Measurements from ENCODE around the gene DENND6B.

Gene DENND6B

DNA sequence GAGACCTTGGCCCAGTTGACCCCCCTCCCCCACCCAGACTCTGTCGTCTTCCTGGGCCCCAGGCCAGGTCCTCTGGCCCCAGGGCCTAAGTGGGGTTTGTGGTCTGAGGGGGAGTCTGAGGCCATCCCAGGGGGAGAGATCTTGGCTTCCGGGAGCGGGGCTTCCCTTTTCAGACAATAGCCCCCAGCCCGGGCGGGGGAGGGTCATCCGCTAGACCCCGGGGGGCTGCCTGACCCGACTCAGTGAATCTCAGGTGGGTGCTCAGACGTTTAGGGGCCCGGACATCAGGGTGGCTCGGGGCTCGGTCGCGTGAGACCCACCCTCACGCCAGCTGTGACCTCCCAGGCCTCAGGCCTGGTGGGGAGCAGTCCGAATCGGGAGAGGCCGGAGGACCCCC lies 57.2 kb downstream of the DENND6B start:
- no peak for DNase-seq

DNA sequence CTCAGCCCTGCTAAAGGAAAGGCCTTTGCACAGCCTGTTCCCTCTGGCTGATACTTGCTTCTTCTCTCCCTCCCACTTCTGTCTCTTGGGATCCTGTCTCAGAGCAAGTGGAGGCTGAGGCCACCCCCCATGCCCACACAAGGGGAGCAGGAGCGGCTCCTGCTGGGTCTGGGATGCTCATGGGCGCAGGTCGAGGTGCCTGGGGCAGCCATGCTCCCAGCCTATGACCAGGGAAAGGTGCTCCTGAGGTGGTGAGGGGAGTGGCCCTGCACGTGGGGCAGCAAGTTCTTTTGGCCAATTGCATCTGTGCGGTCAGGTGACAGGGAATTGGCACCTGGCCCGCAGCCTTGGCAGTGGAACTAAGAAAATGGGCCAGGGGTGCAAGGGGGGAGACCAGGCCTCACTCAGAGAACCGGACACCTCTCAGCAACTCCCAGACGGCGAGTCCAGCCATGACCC lies 58.1 kb downstream of the DENND6B start:
- no peak for DNase-seq

DNA sequence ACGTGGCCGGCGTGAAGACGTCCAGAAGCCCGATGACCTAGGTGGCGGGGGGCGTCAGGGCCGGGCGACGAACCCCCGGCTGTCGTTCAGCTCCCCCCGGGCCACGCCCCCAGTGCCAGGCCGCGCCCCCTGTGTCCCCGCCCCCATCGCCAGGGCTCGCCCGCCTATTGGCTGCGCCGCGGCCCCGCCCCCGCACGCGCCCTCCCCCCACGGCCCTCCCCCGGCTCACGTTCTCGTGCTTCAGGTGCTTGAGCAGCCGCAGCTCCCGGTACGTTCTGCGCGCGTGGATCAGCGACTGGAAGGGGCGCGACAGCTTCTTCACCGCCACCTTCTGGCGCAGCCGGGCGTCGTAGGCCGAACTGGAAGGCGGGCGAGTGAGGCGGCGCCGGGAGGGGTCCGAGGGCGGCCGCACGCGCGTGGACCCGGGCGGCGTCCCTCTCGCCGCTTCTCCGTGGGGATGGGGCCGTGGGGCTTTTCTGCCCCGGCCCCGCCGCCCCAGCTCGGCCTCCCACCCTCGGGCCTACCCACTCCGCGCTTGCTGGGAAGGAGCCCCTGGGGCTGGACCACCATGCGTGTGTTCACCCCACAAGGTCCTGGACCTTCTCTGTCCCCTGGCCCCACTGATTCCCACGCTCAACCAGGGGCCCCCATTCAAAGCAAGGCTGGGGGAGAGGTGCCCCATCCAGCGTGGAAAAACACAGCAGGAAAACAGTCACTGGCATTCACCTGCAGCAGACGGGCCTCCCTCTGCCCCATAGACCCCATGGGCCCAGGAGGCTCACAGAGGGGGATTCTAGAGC lies 59.0 kb downstream of the DENND6B start:
- DNase-seq: peak; percentile 31

DNA sequence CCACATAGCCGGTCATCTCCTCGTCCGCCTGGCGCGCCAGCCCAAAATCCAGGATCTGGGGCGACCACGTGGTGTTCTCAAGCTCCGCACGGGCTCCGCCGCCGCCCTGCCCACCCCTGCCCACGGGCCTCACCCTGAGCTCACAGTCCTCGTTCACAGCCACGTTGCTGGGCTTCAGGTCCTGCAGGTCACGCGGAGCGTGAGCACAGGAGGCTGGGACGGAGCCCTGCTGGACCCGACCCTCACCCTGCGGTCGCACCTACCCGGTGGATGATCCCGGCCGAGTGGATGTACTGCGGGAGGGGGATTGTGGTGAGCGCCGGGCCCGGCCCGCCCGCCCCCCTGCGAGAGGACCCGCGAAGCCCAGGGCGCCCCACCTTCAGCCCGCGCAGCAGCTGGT lies 59.8 kb downstream of the DENND6B start:
- no peak for DNase-seq

DNA sequence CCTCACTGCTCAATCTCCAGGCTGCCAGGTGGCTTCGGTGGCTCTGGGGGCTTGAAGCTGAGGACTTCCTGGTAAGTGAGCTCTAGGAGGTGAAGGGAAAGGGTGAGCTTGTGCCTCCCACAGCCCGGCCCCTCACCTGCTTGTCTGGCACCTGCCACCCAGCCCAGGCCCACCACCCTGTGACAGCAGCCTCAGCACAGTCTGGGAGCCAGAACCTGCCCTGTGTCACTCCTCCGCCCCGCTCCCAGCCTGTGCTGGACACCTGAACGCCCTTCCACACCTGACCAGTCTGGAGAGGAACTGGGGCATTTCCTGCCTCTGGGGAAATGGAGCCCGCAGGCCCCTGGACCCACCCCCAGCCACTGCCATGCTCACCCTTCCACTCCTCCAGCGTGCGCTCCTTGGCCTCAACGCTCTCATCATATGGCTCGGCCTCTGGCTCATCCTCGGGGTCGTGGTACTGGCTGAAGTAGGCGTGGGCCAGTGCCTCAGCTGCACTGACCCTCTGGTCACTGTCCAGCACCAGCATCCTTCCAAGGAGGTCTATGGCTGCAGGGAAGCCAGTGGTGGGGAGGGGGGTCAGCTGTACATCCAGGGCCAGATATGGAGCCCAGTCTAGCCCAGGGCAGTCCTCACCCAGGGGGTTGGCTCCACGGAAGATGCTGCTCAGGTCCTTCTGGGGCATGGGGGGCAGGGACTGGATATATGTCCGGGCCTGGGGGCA lies 61.7 kb downstream of the DENND6B start:
- no peak for DNase-seq

DNA sequence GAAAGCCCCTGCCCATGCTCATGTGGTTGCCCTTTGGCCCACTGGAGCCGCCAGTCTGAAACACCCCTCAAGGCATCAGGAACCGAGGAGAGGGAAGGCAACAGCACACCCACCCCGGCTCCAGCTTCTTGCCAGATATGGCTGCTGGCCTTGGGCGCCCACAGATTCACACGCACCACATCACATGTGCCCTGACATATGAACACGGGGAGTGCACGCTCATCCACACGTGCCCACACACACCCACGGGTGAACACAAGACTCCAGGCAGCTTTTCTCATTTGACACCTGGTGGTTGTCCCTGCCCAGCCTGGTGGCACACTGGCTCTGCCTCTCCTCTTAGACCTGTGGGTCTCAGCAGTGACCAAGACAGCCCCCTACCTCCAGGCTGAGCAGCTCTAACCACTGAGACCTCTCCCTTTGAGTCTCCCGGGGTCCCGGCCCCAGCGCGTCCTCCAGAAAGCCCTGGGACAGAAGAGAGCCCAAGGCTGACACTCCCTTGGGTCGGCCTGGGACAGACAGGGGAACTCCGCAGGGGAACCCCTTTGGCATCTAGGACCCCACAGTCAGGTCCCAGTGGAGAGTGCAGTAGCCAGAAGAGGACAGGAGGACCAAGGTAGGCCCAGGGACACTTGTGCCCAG lies 62.6 kb downstream of the DENND6B start:
- no peak for DNase-seq

DNA sequence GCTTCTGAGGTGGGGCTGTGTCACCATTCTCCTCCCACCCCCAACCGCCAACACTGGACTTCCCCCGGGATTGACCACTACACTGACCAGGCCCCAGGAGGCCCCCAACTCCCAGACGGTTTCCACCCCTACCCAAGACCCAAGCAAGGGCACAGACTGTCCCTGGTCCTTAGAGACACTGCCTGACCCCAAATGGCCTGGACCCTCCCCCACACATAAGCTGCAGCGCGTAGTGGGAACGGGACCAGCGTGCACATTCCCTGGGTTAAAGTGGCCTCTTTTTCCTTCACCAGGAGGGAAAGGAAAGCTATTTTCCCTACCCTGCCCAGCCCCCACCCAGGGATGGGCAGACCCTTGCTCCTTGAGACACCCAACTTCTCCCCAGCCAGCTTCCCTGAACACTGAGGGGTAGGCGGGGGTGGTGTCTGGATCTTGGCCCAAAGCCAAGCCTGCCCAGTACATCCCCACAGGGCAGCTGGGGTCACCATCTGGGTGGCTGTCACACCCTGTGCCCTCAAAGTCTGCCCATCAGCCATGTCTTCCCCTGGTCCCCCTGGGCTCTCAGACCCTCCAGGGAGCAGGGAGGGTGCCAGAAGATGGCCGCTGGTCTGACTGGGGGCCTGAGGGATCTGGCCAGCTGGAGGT lies 63.7 kb downstream of the DENND6B start:
- DNase-seq: no peak

DNA sequence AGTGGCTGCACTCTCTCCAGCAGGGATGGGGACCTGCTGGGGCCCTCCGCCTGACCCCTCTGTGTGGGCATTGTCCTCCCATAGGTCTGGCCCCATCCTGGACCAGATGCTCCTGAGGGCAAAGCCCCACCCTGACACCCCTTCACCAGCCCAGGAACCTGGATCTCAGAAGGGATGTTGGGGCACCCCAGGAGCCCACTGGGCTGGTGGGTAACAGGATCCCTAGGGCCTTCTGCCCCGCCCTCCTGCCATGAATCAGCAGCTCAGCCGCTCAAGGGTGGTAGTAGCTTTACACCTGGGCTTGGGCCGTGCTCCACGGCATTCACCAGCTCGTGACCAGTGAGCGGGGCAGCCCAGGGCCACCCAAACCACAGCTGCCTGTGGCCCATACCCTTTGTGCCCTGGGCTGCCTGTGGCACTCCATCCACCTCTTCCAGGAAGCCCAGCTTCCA lies 64.3 kb downstream of the DENND6B start:
- DNase-seq: no peak

DNA sequence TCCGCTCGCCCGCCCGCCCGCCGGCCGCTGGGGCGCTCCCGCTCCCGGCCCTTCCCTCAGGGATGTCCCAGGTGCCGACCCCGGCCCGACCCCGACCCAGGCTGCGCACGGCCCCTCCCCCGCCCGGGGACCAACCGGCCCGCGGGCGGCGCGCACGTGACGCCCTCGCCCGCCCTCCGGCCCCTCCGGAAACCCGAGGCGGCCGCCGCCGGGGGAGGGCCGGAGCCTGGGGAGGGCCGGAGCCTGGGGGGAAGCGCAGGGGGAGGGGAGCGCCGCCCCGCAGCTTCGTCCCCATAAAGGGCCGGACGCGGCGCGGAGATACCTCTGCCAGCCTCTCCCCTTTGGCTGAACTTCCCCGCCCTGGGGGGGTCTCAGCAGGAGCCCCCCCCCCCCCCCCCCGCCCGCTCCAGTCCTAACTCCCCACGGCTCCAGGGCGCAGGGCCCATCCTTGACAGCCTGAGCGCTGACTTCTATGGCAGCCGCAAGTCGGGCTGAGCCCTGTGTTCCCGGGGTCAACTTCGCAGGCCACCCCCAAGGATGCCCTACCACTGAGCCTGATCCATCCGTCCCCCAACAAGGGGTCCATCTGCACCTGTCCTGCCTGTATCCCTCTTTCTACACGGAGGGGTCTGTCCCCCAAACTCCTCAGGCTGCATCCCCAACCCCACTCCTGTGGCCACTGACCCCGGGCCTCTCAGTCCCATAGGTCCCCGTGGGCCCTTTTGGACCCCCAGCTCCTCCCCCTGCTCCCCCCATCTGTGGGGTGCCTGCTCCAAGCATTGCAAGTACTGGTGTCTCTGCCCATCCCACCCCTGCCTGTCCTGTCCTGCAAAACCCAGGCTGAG lies 65.0 kb downstream of the DENND6B start, which contains the start of gene MAPK12:
MAPK12 (minus strand) TSS at position 69 of the 845 bp plus-strand sequence. CDS start 174 bp downstream, outside the sequence.
- DNase-seq: no peak

DNA sequence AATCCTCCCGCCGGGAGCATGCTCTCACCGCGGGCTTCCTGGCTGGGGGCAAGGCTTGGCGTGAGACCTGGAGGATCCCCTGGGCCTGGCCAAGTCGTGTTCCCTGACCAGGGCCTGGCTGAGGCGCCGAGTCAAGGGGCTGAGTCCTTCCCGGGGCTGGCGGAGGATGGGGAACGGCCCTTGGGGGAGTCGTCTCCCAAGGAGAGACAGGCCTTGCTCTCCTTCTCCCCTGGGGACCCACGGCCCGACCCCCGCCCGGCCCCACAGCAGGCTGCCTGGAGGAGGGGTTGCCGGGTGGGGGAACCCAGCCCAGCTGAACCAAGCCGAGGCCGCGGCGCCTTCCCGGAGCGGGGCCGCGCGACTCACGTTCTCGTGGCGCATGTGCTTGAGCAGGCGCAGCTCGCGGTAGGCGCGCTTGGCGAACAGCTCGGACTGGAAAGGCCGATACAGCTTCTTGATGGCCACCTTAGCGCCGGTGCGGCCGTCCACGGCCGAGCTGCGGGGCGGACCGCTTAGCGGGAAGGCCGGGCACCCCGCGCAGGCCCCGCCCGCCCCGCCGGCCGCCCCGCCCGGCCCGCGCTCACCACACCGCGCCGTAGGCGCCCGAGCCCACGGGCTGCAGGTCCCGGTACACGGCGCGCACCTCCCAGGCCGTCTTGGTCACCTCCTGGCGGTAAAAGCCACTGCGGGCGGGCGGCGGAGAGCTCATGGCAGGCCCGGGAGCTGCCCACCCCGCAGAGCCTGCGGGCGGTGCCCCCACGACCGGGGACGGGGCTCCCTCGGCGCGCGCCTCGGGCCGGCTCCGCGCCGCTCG lies 65.8 kb downstream of the DENND6B start:
- no peak for DNase-seq

DNA sequence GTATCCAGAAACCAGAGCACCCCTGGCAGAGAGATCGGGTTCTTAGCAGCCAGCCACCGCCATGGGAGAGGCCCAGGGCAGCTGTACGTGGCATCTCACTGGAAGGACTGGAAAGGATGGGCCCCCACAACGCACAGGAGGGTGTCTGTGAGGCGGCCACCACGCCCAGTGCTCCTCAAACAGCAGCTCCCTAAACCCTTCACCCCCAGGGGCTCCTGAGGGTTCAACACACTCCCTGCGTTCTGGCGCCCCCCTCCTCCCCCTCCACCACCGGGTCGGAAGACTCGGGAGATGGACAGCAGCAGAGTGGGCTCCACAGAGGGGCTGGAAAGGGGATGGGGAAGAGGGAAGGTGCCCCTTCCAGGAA lies 66.4 kb downstream of the DENND6B start:
- no peak for DNase-seq

DNA sequence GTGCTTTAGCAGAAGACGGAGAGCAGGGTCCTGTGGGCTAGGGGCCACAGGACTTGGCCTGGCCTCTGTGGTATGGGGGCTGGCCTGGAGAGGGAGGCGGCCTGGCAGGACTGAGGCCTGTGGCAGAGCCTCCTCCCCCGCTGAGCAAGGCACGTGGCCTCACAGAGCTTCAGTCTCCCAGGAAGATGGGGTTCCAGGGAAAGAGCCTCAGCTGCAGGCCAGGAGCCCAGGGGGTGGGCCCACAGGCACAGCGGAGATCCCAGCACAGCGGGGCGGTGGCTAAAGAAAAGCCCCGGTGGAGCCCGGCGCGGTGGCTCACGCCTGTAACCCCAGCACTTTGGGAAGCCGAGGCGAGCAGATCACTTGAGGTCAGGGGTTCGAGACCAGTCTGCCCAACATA lies 67.5 kb downstream of the DENND6B start:
- no peak for DNase-seq
